Osteoblast (primary cell): ENCODE results near the gene MTFMT. TPM values are rescaled to one million over a fixed set of nuclear protein-coding genes. Genes with fewer than 3 reads are reported as not detected.

Source experiments
- DNase-seq: peaks from one replicate; pipeline ENCODE4 v3.0.0; 2011; ENCODE audit warnings: low spot score, mixed read lengths; ENCODE audit not compliant: insufficient read length; ENCODE audit errors: missing footprints
- H2AFZ ChIP-seq: 2 replicates; pipeline ENCODE4 v1.6.0; 2011; ENCODE audit warnings: mild to moderate bottlenecking, low read length
- H3K27ac ChIP-seq: 2 replicates; pipeline ENCODE4 v1.5.1; 2011; ENCODE audit warnings: mild to moderate bottlenecking, low read depth, low read length, moderate library complexity
- H3K27me3 ChIP-seq: 2 replicates; pipeline ENCODE4 v1.6.0; 2012; ENCODE audit warnings: mild to moderate bottlenecking, control low read depth, inconsistent platforms, low read length, moderate library complexity; ENCODE audit not compliant: insufficient read depth
- H3K36me3 ChIP-seq: 2 replicates; pipeline ENCODE4 v1.5.1; 2011; ENCODE audit warnings: mild to moderate bottlenecking, low read length, control low read depth, moderate library complexity; ENCODE audit not compliant: insufficient read depth
- H3K4me1 ChIP-seq: 2 replicates; pipeline ENCODE4 v1.5.1; 2011; ENCODE audit warnings: mild to moderate bottlenecking, low read length, control low read depth, moderate library complexity; ENCODE audit not compliant: insufficient read depth
- H3K4me2 ChIP-seq: 2 replicates; pipeline ENCODE4 v1.6.0; 2011; ENCODE audit warnings: mild to moderate bottlenecking, low read length; ENCODE audit not compliant: insufficient read depth
- H3K4me3 ChIP-seq: fragments of 200-600 bp; sonication (generic); 3 replicates; pipeline ENCODE4 v1.5.1; 2012; ENCODE audit warnings: mild to moderate bottlenecking, low read length, inconsistent platforms; ENCODE audit not compliant: insufficient read depth
- H3K79me2 ChIP-seq: 2 replicates; pipeline ENCODE4 v1.6.0; 2012; ENCODE audit warnings: mild to moderate bottlenecking, low read length, control low read depth, inconsistent platforms; ENCODE audit not compliant: insufficient read depth
- H3K9me3 ChIP-seq: 2 replicates; pipeline ENCODE4 v1.5.1; 2011; ENCODE audit warnings: low read depth, low read length, control low read depth
- H4K20me1 ChIP-seq: 2 replicates; pipeline ENCODE4 v1.6.0; 2012; ENCODE audit warnings: mild to moderate bottlenecking, low read length, control low read depth; ENCODE audit not compliant: insufficient read depth
- CTCF ChIP-seq: IDR thresholded peaks from 2 replicates; pipeline ENCODE4 v1.5.1; 2011; ENCODE audit warnings: mild to moderate bottlenecking, low read depth, low read length, moderate library complexity; ENCODE audit errors: extremely low read depth
- total RNA-seq: library from RNA; depleted of rRNA; stranded (reverse); fragments of >200 nt; gene quantifications from 2 replicates; pipeline ENCODE4 v1.2.3, GENCODE V29; 2012

MTFMT gene
- total RNA-seq, 1 donor, result 31.8 TPM

- Histone ChIP-seq H3K27me3 (no peaks in the 10 kb centered on the region), H3K4me2 (no peak overlapping the region), H2AFZ (no peak overlapping the region), H3K4me3 (no peak overlapping the region), H3K4me1 (peaks cover 5% of the 10 kb centered on the region), H3K9me3 (no peaks in the 10 kb centered on the region), H3K79me2 (no peaks in the 10 kb centered on the region), H3K27ac (no peak overlapping the region), H3K36me3 (no peaks in the 10 kb centered on the region), H4K20me1 (no peaks in the 10 kb centered on the region)
- TF ChIP-seq CTCF, result no peak
- no peak for DNase-seq
These were observed 9.0 kb upstream of the MTFMT start for GRCh38 chr15:65038428-65038827.

GRCh38 chr15:65037309-65037708 is 7.9 kb upstream of the MTFMT start:
- no peaks in the 10 kb centered on the region for H4K20me1 ChIP-seq
- H3K79me2 ChIP-seq, result no peaks in the 10 kb centered on the region
- H3K4me3 ChIP-seq, result no peak overlapping the region
- no peak overlapping the region for H2AFZ ChIP-seq
- H3K4me2 ChIP-seq, result no peak overlapping the region
- peaks cover 3% of the 10 kb centered on the region for H3K4me1 ChIP-seq
- no peak for TF ChIP-seq CTCF
- no peak overlapping the region for H3K27ac ChIP-seq
- no peaks in the 10 kb centered on the region for H3K9me3 ChIP-seq
- no peaks in the 10 kb centered on the region for H3K36me3 ChIP-seq
- no peaks in the 10 kb centered on the region for H3K27me3 ChIP-seq
- DNase-seq, result no peak

- Histone ChIP-seq H3K4me1 (peaks cover 3% of the 10 kb centered on the region), H3K9me3 (no peaks in the 10 kb centered on the region), H3K27me3 (no peaks in the 10 kb centered on the region), H3K4me3 (no peak overlapping the region), H3K27ac (no peak overlapping the region), H4K20me1 (no peaks in the 10 kb centered on the region), H3K4me2 (no peak overlapping the region), H3K36me3 (no peaks in the 10 kb centered on the region), H2AFZ (no peak overlapping the region), H3K79me2 (no peaks in the 10 kb centered on the region)
- no peak for DNase-seq
- no peak for TF ChIP-seq CTCF
These were observed 5.3 kb upstream of the MTFMT start for GRCh38 chr15:65034719-65035118.

- peaks cover 7% of the 10 kb centered on the region for H3K79me2 ChIP-seq
- H3K27me3 ChIP-seq, result no peaks in the 10 kb centered on the region
- H4K20me1 ChIP-seq, result no peaks in the 10 kb centered on the region
- peak overlapping the region; percentile 34 for H3K4me2 ChIP-seq
- H3K4me1 ChIP-seq, result peaks cover 3% of the 10 kb centered on the region
- H3K27ac ChIP-seq, result no peak overlapping the region
- peak; percentile 71 for TF ChIP-seq CTCF
- DNase-seq, result peak; percentile 82
- no peaks in the 10 kb centered on the region for H3K36me3 ChIP-seq
- no peaks in the 10 kb centered on the region for H3K9me3 ChIP-seq
- H2AFZ ChIP-seq, result peak overlapping the region; percentile 14
- no peak overlapping the region for H3K4me3 ChIP-seq
These were observed 4.3 kb upstream of the MTFMT start for GRCh38 chr15:65033659-65034269.
